Ectodermal cell (in vitro differentiated cells): ENCODE data around the gene SRRM2. TPM values are rescaled to one million over a fixed set of nuclear protein-coding genes. Genes with fewer than 3 reads are reported as not detected.

Source experiments
- H3K27ac ChIP-seq: 2 replicates; pipeline ENCODE4 v1.7.0; 2013; ENCODE audit warnings: mild to moderate bottlenecking, low read depth, low read length; ENCODE audit not compliant: insufficient read depth, poor library complexity, severe bottlenecking
- H3K27me3 ChIP-seq: 2 replicates; pipeline ENCODE4 v1.7.0; 2013; ENCODE audit warnings: mild to moderate bottlenecking, low read length; ENCODE audit not compliant: insufficient read depth, control insufficient read depth, poor library complexity, severe bottlenecking
- H3K36me3 ChIP-seq: one replicate; pipeline ENCODE4 v1.7.0; 2013; ENCODE audit warnings: low read length; ENCODE audit not compliant: control insufficient read depth, insufficient read depth
- H3K4me1 ChIP-seq: one replicate; pipeline ENCODE4 v1.7.0; 2013; ENCODE audit warnings: low read length; ENCODE audit not compliant: control insufficient read depth, insufficient read depth
- H3K4me3 ChIP-seq: 2 replicates; pipeline ENCODE4 v1.7.0; 2013; ENCODE audit warnings: low read depth, low read length, control low read depth; ENCODE audit not compliant: insufficient read depth
- H3K9me3 ChIP-seq: 2 replicates; pipeline ENCODE4 v1.7.0; 2013; ENCODE audit warnings: mild to moderate bottlenecking, low read length, moderate library complexity; ENCODE audit not compliant: control insufficient read depth
- WGBS, 2 experiments: methylation state at CpG; one replicate each; pipeline ENCODE4 v1.1.7; 2013; ENCODE audit warnings: missing lambda C conversion rate in 2 of 2; 5-methylcytosine and 5-hydroxymethylcytosine counted together
- polyA plus RNA-seq, 4 experiments: library from polyadenylated mRNA; stranded (reverse); fragments of 50-300 nt; gene quantifications; one replicate each; pipeline ENCODE4 v1.2.3, GENCODE V29; 2013

SRRM2 gene
- polyA plus RNA-seq (2013, experiment 1 of 4): 666 TPM
- 703 TPM for polyA plus RNA-seq (2013, experiment 2 of 4)
- polyA plus RNA-seq (2013, experiment 3 of 4): 464 TPM
- polyA plus RNA-seq (2013, experiment 4 of 4): 553 TPM

DNA sequence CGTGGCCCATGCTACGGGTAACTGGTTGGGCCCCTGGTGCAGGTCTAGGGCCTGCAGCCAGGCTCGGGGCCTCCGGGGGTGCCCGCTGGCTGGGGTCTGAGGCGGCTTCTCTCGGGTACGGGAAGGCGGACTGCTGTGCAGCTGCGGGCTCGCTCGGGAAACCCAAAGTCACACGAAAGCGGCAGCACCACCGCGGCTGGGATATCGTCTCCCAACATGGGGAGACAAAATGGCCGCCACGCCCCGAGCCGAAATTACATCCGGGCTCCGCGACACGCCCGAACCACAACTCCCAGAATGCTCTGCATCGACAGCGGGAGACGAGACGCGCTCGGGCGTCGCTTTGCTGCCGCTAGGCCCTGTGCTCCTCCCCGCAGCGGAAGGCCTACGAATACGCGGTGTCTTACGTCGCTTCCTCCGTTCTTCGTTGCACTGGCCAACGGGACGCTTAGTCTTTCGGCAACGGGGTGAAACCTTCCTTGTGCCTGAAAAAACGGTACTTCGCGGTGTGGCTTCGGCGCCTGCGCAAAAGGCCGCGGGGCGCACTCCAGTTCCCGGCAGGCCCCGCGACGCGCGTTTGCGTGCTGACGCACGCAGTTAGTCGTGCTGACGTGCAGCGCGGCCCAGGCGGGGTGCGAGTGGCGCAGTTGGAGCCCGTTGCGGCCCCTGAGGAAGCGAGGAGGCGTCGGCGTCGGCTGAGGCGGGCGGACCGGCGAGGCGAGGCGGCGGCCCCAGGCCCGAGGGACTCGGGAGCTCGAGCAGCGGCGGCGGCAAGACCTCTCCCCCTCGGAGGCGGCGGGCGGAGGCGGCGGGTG, at the start of gene SRRM2:
Gene SRRM2, plus strand, starts transcription at position 604 of the 815 bp plus-strand sequence. CDS start 3,727 bp downstream, outside the sequence.
- Histone ChIP-seq H3K36me3 (peaks cover 4% of the 10 kb centered on the region), H3K4me3 (peak within 1 kb of the TSS; percentile 97)
- WGBS, 2 experiments: 0 to 1% methylated on average over 99 of the region's 99 CpGs

DNA sequence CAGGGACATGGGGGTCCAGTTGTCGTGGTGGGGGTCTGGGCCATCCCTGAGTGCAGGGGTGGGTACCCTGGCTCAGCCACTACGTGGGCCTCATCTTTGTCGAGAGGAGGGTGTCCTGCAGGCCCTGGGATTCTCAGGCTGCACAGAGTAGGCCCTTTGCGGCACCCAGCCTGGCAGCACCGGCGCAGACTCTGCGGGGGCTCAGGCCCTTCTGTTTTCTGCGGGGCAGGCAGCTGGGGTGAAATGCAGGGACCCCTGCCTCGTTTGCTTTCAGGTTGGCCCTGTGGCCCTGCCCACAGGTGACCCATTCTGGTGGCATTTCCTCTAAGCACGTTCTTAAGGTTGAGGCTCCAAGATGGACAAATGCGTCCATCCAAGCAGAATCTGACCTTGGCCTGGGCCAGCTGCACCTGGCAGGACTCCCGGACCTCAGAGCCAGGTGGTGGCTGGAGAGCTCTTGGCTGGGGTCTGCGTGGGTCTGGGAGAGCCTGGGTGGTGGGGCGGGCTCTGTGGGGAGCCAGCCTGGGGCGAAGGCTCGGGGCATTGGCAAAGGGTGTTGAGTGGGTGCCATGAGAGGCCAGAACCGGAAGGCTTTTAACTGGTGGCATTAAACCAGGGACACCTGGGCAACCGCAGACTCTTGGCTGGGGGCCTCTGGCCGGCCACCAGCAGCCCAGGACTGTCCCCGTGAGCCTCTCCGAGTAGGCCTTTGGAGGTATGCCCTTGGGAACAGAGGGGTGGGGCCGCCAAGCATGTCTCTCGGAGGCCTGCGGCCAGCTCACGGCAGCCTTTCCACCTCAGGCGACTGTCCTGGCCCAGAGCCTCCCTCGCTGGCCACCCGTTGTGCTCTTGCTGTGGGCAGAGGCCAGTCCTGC, 49.3 kb upstream of the SRRM2 start:
- H3K4me3 ChIP-seq: no peak overlapping the region
- H3K36me3 ChIP-seq: peaks cover 15% of the 10 kb centered on the region
- no peaks in the 10 kb centered on the region for H3K27me3 ChIP-seq
- no peaks in the 10 kb centered on the region for H3K9me3 ChIP-seq
- H3K4me1 ChIP-seq: no peaks in the 10 kb centered on the region
- whole genome bisulfite sequencing, 2 experiments: 95 to 96% methylated on average over 28 of the region's 28 CpGs
- H3K27ac ChIP-seq: no peak overlapping the region

More for the DNA sequence above, at the start of gene SRRM2:
- peak within 1 kb of the TSS; percentile 100 for H3K27ac ChIP-seq
- H3K9me3 ChIP-seq: no peaks in the 10 kb centered on the region
- no peaks in the 10 kb centered on the region for H3K27me3 ChIP-seq
- peaks cover 15% of the 10 kb centered on the region for H3K4me1 ChIP-seq

DNA sequence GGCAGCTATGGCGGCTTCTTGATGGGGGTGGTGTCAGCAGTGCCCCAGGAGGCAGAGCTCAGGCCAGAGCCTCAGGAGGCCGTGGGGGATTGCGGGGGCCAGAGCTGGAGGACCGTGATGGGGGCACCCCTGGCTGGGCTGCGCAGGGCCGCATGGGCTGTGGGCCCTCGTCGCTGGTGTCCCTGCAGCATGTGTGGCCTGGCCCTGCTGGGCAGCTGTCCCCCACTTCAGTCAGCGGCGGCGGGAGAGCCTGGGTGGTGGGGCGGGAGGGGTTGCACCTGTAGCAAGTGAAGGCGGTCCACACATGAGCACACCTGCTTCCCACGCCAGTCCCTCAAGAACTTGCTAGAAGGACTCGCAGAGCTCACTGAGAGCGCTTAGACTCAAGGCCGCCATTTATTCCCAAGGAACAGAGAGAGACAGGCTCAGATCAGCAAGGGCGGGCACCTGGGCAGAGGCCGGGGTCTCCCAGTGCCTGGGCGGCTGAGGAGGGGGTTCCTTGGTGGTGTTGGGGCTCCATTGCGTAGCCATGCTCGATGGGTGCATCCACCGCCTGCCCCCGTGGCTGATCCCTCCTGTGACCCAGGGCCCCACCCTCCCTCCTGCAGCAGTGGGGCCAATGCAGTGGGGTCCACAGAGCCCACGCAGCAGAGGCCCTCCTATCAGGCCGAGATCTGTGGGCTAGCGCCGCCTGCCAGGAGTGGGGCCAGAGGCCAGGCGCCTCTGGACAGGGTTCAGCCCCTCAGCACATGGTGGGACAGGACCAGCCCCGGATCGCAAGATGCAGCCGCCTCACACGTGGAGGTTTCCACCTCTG, 48.1 kb upstream of the SRRM2 start:
- no peak overlapping the region for H3K4me3 ChIP-seq
- no peaks in the 10 kb centered on the region for H3K4me1 ChIP-seq
- no peak overlapping the region for H3K27ac ChIP-seq
- WGBS, 2 experiments: 96 to 97% methylated on average over 33 of the region's 33 CpGs
- peaks cover 11% of the 10 kb centered on the region for H3K36me3 ChIP-seq
- no peaks in the 10 kb centered on the region for H3K9me3 ChIP-seq
- no peaks in the 10 kb centered on the region for H3K27me3 ChIP-seq

DNA sequence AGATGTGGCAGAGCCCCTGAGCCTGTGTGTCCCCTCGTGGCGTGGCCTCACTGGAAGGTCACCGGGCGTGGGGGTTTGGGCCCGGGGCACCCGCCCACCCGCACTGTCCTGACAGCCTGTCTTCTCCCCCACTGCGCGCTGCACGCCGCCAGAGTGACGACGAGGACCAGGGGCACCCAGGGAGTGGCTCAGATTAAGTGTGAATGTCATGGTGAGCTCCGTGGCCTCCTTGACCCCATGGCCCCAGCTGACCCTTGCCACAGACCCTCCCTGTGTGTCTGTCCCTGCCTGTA, 47.5 kb upstream of the SRRM2 start:
- no peaks in the 10 kb centered on the region for H3K27me3 ChIP-seq
- H3K4me1 ChIP-seq: no peaks in the 10 kb centered on the region
- H3K4me3 ChIP-seq: no peak overlapping the region
- H3K9me3 ChIP-seq: no peaks in the 10 kb centered on the region
- H3K36me3 ChIP-seq: peaks cover 7% of the 10 kb centered on the region
- H3K27ac ChIP-seq: no peak overlapping the region
- 97% methylated on average over 14 of the region's 14 CpGs for WGBS, 2 experiments

DNA sequence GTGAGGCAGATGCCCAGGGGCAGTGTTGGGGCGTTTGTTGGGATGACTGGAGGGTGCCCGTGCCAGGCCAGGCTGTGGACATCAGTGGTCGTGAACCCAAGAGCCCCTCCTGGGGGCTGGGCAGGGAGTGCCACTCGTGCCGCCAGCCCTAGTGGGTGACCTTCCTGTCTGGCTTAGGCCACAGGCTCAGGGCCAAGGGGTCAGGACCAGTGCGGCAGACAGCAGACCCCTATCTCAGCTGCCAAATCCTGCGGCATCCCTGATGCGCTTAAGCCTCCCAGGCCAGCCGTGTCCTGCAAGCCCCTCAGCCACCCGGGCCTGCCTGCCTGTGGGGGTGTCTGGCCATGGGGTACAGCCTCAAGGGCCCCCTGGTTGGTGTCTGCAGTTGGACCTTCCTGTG, 47.1 kb upstream of the SRRM2 start:
- H3K36me3 ChIP-seq: peaks cover 7% of the 10 kb centered on the region
- H3K27ac ChIP-seq: no peak overlapping the region
- H3K9me3 ChIP-seq: no peaks in the 10 kb centered on the region
- WGBS, 2 experiments: 94 to 96% methylated on average over 10 of the region's 10 CpGs
- no peaks in the 10 kb centered on the region for H3K27me3 ChIP-seq
- H3K4me3 ChIP-seq: no peak overlapping the region
- no peaks in the 10 kb centered on the region for H3K4me1 ChIP-seq

DNA sequence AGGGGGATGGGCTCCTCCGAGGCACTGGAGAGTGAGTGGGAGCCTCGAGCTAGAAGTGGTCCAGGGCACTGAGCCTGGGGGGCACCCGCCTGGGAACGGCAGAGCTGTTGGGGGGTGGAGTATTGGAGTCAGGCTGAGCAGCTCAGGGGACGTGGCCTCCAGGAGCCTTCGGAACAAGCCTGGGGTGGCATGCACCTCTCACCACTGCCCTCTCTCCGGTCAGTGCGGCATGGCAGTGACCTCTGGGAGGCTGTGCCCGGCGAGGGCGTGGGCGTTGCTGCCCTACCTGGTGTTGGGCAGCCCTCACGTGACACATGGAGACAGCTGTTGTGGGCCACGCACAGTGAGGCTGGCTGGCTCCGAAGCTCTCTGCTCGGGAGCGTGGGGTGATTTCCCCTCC, 46.4 kb upstream of the SRRM2 start:
- Histone ChIP-seq H3K4me3 (no peak overlapping the region), H3K27me3 (no peaks in the 10 kb centered on the region), H3K27ac (no peak overlapping the region), H3K9me3 (no peaks in the 10 kb centered on the region), H3K36me3 (peaks cover 7% of the 10 kb centered on the region), H3K4me1 (no peaks in the 10 kb centered on the region)
- 95 to 96% methylated on average over 17 of the region's 17 CpGs for WGBS, 2 experiments

DNA sequence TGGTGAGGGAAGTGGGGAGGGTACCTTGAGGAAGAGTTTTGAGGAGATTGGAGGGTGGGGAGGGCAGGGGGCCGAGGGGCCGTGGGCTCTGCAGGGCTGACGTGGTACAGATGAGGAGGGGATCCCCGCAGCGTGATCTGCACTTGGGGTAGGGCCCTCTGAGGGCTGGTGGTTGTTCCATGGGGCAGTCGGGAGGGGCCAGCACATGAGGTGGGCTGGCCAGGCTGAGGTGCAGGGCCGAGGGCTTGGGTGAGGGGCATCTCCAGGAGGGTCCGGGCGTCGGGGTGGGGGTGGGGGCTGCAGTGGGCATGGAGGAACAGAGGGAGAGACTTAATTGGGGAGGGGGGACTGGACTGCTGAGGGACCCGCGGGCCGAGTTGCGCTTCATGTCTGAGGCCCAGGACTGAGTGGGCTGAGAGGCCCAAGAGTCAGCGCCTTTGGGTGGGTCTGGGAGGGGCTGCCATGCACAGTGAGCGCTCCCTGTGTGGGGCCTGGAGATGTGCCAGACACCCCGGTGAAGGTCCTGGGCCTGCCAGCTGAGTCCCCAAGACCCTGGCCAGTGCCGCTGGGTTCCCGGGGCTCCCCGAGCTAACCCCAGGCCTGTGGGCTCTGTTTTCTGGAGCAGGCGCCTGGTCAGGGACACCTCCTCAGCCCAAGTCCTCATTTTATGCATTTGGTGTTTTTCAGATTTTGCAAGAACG, 45.7 kb upstream of the SRRM2 start:
- H3K36me3 ChIP-seq: peaks cover 7% of the 10 kb centered on the region
- H3K4me1 ChIP-seq: no peaks in the 10 kb centered on the region
- H3K9me3 ChIP-seq: no peaks in the 10 kb centered on the region
- H3K27me3 ChIP-seq: no peaks in the 10 kb centered on the region
- H3K27ac ChIP-seq: no peak overlapping the region
- no peak overlapping the region for H3K4me3 ChIP-seq
- WGBS, 2 experiments: 95% methylated on average over 22 of the region's 22 CpGs

DNA sequence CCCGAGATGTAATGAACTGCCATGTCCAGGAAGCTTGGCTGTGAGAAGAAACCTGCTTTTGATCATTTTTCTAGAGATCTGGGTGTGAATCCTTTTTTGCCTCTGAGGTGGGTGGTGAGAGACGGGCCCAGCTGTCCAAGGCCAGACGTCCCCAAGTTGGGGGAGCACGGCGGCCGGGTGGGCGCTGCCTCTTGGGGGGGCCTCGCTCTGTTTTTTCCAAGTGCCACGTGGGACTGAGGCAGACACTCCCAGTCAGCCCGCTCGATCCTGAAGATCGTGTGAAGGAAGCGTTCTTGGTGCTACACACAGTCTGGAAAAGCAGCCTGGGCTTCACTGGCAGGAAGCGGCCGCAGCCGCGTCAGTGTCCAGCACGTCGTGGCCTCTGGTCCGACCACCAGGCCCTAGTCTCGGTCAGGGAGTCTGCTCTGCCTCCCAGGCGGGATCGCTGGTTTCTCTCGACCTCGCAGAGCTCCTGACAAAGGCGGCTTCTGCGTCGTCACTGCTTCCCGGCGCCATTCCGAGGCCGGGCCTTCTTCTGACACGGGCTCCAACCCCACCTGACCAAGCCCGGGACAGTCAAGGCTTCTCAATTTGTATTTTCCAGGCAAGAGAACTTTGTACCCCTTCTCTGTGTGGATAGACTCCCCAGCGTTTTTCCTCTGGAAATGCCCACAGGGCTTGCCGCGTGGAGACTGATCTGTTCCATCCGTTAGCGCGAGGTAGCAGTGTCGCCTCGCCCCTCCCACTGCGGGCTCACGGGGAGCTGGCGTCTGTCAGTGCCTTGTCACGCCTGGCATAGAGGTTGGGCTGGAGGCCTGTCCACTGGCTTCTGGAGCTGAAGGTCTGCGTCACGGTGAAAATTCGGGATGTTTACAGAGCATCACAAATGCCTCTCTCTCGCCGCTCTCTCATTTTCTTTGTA, 44.8 kb upstream of the SRRM2 start:
- Histone ChIP-seq H3K9me3 (no peaks in the 10 kb centered on the region), H3K4me1 (no peaks in the 10 kb centered on the region), H3K36me3 (peaks cover 6% of the 10 kb centered on the region), H3K27me3 (no peaks in the 10 kb centered on the region), H3K27ac (no peak overlapping the region), H3K4me3 (no peak overlapping the region)
- 95% methylated on average over 51 of the region's 51 CpGs for WGBS, 2 experiments

DNA sequence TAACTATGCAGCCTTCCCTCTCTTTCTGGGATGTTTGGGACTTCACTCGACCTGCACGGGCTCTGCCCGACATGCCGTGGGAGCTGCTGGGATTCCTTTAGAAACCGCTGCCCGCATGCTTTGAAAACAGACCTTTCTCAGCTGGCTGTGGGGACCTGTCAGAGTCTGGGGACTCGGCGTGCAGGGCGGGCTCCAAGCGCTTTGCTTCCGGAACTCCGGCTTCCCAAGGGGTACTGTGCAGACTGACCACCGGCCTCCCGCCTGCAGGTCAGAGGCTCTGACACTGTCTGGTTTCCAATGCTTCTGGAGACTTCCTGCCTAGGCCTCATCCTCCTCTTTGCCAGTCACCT, 44.2 kb upstream of the SRRM2 start:
- H3K27ac ChIP-seq: no peak overlapping the region
- H3K36me3 ChIP-seq: no peaks in the 10 kb centered on the region
- no peak overlapping the region for H3K4me3 ChIP-seq
- no peaks in the 10 kb centered on the region for H3K9me3 ChIP-seq
- H3K27me3 ChIP-seq: no peaks in the 10 kb centered on the region
- whole genome bisulfite sequencing, 2 experiments: 95 to 96% methylated on average over 14 of the region's 14 CpGs
- H3K4me1 ChIP-seq: no peaks in the 10 kb centered on the region
